ENCODE measurements around the gene ADSL.

DNA sequence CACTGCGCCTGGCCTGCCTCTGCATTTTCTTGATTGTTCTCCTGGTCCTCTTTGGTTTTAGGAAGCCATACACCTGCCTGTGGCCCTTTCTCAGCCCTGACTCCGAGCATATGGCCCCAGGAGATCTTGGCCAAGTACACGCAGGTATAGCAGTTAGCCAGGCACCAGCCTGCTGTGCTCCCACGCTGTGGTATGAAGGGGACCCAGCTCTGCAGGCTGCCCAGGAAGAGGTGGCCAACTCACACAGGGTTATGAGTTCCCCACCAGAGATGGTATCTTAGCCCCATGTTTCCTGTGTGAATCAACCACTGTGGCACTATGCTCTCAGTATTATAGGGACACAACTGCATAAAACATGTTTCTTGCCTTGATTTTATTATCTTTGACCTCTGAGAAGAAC lies 55.2 kb downstream of the ADSL start:
- TF ChIP-seq, protein P1, sequence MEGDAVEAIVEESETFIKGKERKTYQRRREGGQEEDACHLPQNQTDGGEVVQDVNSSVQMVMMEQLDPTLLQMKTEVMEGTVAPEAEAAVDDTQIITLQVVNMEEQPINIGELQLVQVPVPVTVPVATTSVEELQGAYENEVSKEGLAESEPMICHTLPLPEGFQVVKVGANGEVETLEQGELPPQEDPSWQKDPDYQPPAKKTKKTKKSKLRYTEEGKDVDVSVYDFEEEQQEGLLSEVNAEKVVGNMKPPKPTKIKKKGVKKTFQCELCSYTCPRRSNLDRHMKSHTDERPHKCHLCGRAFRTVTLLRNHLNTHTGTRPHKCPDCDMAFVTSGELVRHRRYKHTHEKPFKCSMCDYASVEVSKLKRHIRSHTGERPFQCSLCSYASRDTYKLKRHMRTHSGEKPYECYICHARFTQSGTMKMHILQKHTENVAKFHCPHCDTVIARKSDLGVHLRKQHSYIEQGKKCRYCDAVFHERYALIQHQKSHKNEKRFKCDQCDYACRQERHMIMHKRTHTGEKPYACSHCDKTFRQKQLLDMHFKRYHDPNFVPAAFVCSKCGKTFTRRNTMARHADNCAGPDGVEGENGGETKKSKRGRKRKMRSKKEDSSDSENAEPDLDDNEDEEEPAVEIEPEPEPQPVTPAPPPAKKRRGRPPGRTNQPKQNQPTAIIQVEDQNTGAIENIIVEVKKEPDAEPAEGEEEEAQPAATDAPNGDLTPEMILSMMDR (IDR thresholded peaks at IDR 0.05), result no peak
- TF ChIP-seq ZFX (IDR thresholded peaks at IDR 0.05; ENCODE audit: borderline replicate concordance), result no peak

Measured in 22Rv1 (cell line).